ENCODE data around the gene ROBO1. TPM values are rescaled to one million over a fixed set of nuclear protein-coding genes. Genes with fewer than 3 reads are reported as not detected.

ROBO1 gene
- total RNA-seq, 1 donor from 2014 or later, result 7.1 TPM

DNA sequence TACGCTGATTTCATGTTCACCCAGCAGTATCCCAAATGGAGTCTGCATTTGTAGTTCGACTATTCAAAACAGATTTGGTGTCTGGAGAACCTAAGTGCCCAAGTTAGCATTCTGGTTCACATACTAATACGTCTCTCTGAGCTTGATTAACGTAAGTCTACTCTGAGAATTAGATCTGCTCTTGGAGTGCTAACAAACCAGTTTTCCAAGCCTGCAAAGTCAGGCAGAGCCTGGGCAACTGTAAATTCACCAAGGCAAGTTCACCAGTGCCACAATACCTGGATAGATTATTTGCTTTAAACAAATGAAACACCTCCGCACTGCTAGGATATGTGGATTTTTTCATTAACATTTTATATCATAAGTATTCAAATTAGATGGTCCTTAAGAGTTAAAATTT, 912.6 kb downstream of the ROBO1 start:
- H3K4me1 ChIP-seq, result peaks cover 7% of the 10 kb centered on the region
- intact Hi-C loops (cut with micrococcal nuclease), result no loop called here

DNA sequence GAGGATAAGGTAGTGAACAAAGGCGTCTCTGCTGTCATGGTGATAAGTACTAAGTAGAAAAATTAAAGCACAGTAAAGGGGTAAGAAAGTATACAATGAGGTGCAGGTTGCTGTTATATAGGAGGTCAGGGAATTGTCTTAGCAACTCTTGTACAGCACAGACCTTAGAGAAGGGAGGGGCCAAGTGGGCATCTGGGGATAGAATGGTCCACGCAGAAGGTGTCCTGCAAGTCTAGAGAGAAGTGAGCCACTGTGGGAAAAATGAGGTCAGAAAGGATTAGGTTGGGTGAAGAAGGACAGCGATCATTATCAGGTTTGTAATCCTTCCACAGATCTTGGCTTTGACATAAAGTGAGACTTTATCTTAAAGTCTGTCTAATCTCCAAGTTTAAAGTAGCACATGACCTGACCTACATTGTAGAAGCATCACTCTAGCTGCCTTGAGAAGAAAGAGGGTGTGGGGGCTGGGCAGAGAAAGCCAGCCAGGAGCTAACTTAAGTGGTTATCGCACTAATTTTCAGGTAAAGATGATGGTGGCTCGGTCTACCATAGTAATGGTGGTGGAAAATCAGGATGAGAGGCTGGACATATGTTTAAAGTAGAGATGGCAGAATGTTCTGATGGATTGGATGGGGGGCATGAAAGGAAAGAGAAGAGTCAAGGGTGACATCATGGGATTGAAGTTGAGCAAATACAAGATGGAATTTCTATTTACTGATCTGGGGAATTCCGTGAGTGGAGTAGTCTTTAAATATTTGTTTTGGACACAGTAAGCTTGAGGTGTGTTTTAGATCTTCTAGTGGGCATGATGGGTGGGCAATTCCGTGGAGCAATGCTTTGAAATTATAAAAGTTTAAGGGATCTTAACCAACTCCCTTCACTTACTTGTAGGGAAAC, 919.2 kb downstream of the ROBO1 start:
- TF ChIP-seq, protein P1, sequence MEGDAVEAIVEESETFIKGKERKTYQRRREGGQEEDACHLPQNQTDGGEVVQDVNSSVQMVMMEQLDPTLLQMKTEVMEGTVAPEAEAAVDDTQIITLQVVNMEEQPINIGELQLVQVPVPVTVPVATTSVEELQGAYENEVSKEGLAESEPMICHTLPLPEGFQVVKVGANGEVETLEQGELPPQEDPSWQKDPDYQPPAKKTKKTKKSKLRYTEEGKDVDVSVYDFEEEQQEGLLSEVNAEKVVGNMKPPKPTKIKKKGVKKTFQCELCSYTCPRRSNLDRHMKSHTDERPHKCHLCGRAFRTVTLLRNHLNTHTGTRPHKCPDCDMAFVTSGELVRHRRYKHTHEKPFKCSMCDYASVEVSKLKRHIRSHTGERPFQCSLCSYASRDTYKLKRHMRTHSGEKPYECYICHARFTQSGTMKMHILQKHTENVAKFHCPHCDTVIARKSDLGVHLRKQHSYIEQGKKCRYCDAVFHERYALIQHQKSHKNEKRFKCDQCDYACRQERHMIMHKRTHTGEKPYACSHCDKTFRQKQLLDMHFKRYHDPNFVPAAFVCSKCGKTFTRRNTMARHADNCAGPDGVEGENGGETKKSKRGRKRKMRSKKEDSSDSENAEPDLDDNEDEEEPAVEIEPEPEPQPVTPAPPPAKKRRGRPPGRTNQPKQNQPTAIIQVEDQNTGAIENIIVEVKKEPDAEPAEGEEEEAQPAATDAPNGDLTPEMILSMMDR (IDR thresholded peaks at IDR 0.05; ENCODE audit: borderline replicate concordance), result no peak
- intact Hi-C loops (cut with micrococcal nuclease), result no loop called here

More for the DNA sequence above, 912.6 kb downstream of the ROBO1 start:
- Histone ChIP-seq H3K27me3 (ENCODE audit: low read depth) (no peaks in the 10 kb centered on the region), H3K4me3 (peak overlapping the region; percentile 39), H3K36me3 (no peaks in the 10 kb centered on the region), H3K9me3 (replicated peaks) (no peaks in the 10 kb centered on the region), H3K27ac (replicated peaks) (peak overlapping the region; percentile 54)
- TF ChIP-seq, protein P1 (IDR thresholded peaks at IDR 0.05; ENCODE audit: borderline replicate concordance), result no peak
- no peak for DNase-seq

DNA sequence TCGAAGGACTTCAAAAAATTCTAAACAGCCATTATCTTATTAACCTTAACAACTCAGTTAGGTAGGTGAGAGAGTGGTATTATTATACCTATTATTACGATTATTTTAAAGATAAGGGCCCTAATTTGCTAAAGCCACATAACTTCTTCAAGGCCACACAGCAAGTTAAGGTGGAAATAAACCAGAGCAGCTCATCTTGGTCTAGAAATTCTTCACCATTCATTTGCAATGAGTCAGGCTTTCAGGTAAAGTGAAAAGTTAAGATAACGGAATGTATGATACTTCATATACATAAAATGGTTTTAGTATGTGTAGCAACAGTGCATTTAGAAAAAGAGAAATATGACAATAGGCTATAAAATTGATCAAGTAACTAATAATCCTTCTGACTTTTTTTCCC, 920.2 kb downstream of the ROBO1 start:
- TF ChIP-seq, protein P1 (IDR thresholded peaks at IDR 0.05; ENCODE audit: borderline replicate concordance), result no peak
- H3K4me3 ChIP-seq, result no peak overlapping the region
- no peaks in the 10 kb centered on the region for H3K9me3 ChIP-seq (replicated peaks)
- peaks cover 18% of the 10 kb centered on the region for H3K4me1 ChIP-seq
- no peaks in the 10 kb centered on the region for H3K36me3 ChIP-seq
- no peak overlapping the region for H3K27ac ChIP-seq (replicated peaks)
- intact Hi-C loops (cut with micrococcal nuclease), result no loop called here
- no peak for DNase-seq
- no peaks in the 10 kb centered on the region for H3K27me3 ChIP-seq (ENCODE audit: low read depth)

More for the DNA sequence above, 919.2 kb downstream of the ROBO1 start:
- H3K27me3 ChIP-seq (ENCODE audit: low read depth), result no peaks in the 10 kb centered on the region
- DNase-seq, result no peak
- H3K36me3 ChIP-seq, result no peaks in the 10 kb centered on the region
- H3K9me3 ChIP-seq (replicated peaks), result no peaks in the 10 kb centered on the region
- H3K4me3 ChIP-seq, result no peak overlapping the region
- no peak overlapping the region for H3K27ac ChIP-seq (replicated peaks)
- H3K4me1 ChIP-seq, result peaks cover 18% of the 10 kb centered on the region

GRCh38 chr3:78847203-78847602, 920.6 kb downstream of the ROBO1 start:
- Histone ChIP-seq H3K4me1 (peaks cover 18% of the 10 kb centered on the region), H3K36me3 (no peaks in the 10 kb centered on the region), H3K27ac (replicated peaks) (peak overlapping the region; percentile 34), H3K4me3 (no peak overlapping the region), H3K9me3 (replicated peaks) (no peaks in the 10 kb centered on the region), H3K27me3 (ENCODE audit: low read depth) (no peaks in the 10 kb centered on the region)
- TF ChIP-seq, protein P1 (IDR thresholded peaks at IDR 0.05; ENCODE audit: borderline replicate concordance), result no peak
- intact Hi-C loops (cut with micrococcal nuclease), result no loop called here
- no peak for DNase-seq

DNA sequence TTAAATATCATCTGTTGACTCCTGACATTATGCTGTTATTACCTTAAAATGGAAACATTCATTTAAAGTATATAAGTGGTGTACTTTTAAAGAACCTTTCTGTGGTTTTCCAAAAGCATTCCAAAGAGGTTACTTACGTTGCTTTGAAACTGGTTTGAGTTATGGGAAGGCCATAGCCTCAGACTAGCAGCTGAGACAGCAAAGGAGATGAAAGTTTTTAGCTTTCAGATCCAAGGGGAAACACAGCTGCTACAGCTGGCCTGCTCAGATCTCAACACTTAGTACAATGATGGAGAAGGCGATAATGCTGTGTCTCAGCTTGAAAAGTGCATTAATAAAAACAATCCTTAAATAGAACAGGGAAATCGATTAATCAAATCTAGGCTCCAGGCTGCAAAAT, 921.1 kb downstream of the ROBO1 start:
- no peaks in the 10 kb centered on the region for H3K36me3 ChIP-seq
- no peaks in the 10 kb centered on the region for H3K27me3 ChIP-seq (ENCODE audit: low read depth)
- no peak overlapping the region for H3K4me3 ChIP-seq
- H3K27ac ChIP-seq (replicated peaks), result peak overlapping the region; percentile 34
- TF ChIP-seq, protein P1 (IDR thresholded peaks at IDR 0.05; ENCODE audit: borderline replicate concordance), result no peak
- intact Hi-C loops (cut with micrococcal nuclease), result no loop called here
- no peaks in the 10 kb centered on the region for H3K9me3 ChIP-seq (replicated peaks)
- no peak for DNase-seq
- peaks cover 18% of the 10 kb centered on the region for H3K4me1 ChIP-seq

Data from left ventricle myocardium inferior (tissue), 1 donor.